Measurements from ENCODE around the gene FRMPD1.

FRMPD1 gene

DNA sequence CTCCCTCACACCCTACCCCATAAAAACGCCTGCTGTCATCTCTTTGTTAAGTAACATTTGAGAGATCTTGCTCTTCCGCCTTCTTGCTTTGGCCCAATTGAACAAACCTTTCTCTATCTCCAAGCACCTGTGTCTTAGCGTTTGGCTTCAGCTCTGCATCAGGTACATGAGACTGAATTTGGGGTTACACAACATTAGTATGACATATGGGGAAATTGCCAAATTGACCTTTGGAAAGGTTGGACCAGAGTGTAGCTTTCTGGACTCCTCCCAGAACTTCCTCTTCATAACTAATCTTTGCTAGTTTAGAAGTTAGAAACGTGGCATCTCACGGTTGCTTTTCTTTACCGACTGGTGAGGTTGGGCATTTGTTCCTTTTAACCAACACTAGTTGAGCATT, 137.6 kb downstream of the FRMPD1 start:
- no peak for DNase-seq

DNA sequence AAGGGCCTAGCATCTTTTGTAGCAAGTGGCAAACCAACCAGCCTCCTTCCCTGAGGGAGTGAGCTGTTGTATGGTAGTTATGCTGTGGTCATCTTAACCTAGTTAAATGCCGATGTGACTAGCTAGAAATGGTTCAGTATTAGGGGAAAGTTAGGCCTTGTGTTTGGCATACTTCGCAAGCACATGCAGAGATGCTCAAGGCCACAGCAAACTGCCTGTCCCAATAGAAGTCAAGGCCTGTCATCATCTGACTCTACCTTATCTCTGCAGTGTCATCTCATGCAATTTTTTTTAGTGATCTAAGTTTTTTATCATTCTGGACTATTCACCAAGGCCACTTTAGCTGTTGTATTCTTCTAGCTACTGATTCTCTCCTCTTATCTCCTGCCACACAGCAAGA, 139.3 kb downstream of the FRMPD1 start:
- DNase-seq, result no peak

DNA sequence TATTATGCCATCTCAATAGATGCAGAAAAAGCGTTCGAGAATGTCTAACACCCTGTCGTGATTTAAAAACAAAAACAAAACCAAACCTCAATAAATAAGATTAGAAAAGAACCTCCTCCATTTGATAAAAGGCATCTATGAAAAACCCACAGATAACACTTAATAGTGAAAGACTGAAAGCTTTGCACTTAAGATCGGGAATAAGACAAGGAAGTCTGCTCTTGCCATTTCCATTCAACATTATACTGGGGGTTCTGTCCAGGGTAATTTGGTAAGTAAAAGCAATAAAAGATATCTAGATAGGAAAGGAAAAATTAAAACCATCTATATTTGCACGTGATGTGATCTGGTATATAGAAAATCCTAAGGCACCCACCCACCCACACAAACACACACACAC, 141.4 kb downstream of the FRMPD1 start:
- DNase-seq, result no peak

- no peak for DNase-seq
These were observed 145.5 kb downstream of the FRMPD1 start for GRCh38 chr9:37796232-37796631.

Measured in stimulated activated CD8-positive, alpha-beta memory T cell treated with anti-CD3 and anti-CD28 coated beads, Interleukin-4, amount 100 ng/mL, for 48 hours (primary cell).